GM15510 (cell line): ENCODE results near the gene CYP2C8.

Experiments used
- POLR2A ChIP-seq: IDR thresholded peaks from 3 replicates; pipeline ENCODE4 v1.6.1; 2011; ENCODE audit warnings: borderline replicate concordance; ENCODE audit not compliant: insufficient read length; ENCODE audit errors: extremely low read depth

CYP2C8 gene

GRCh38 chr10:94992811-94993210 lies 76.5 kb downstream of the CYP2C8 start:
- TF ChIP-seq POLR2A = no peak

- no peak for TF ChIP-seq POLR2A
Observed at GRCh38 chr10:94991243-94991888, 77.9 kb downstream of the CYP2C8 start.

- no peak for TF ChIP-seq POLR2A
Observed at GRCh38 chr10:94989192-94989591, 80.1 kb downstream of the CYP2C8 start.
